Measurements from ENCODE around the gene TFDP3. TPM values are rescaled to one million over a fixed set of nuclear protein-coding genes. Genes with fewer than 3 reads are reported as not detected.

Gene TFDP3
- polyA plus RNA-seq (ENCODE audit: insufficient read depth in 1 of 5, insufficient read length in 5 of 5, low replicate concordance in 1 of 5): not detected
- long read RNA-seq, donor 1: 0 reads
- long read RNA-seq, donor 2: 0 reads
- long read RNA-seq, donor 3: 0 reads
- long read RNA-seq, donor 4: 0 reads
- long read RNA-seq, donor 5: 0 reads
- long read RNA-seq, donor 6: 0 reads
- long read RNA-seq, donor 7: 0 reads
- long read RNA-seq, donor 8: 0 reads

GRCh38 chrX:133218329-133218728, at the start of gene TFDP3:
TFDP3 (minus strand) TSS chrX:133218354; CDS start chrX:133218259, 95 bp downstream.
- DNase-seq: no peak

GRCh38 chrX:133267621-133268020, 49.5 kb upstream of the TFDP3 start:
- DNase-seq: no peak

GRCh38 chrX:133265331-133265730, 47.2 kb upstream of the TFDP3 start:
- DNase-seq: no peak

- no peak for DNase-seq
Measured at GRCh38 chrX:133258481-133258880, 40.3 kb upstream of the TFDP3 start.

GRCh38 chrX:133254666-133255065, 36.5 kb upstream of the TFDP3 start:
- DNase-seq: no peak

- no peak for DNase-seq
Measured at GRCh38 chrX:133251204-133251603, 33.0 kb upstream of the TFDP3 start.

GRCh38 chrX:133250184-133251100, 32.3 kb upstream of the TFDP3 start:
- no peak for DNase-seq

GRCh38 chrX:133249266-133250058, 31.3 kb upstream of the TFDP3 start:
- no peak for DNase-seq

GRCh38 chrX:133248177-133248576, 30.0 kb upstream of the TFDP3 start:
- no peak for DNase-seq

GRCh38 chrX:133246921-133247320, 28.8 kb upstream of the TFDP3 start:
- DNase-seq: no peak

GRCh38 chrX:133235830-133236229, 17.7 kb upstream of the TFDP3 start:
- DNase-seq: no peak

- DNase-seq: no peak
Measured at GRCh38 chrX:133232331-133232730, 14.2 kb upstream of the TFDP3 start.

- DNase-seq: no peak
Measured at GRCh38 chrX:133229361-133229760, 11.2 kb upstream of the TFDP3 start.

GRCh38 chrX:133215747-133216146, 2.4 kb downstream of the TFDP3 start:
- DNase-seq: peak in 1 of 2 donors; percentile 9

- DNase-seq: no peak
Measured at GRCh38 chrX:133215017-133215416, 3.1 kb downstream of the TFDP3 start.

- DNase-seq: no peak
Measured at GRCh38 chrX:133214301-133214700, 3.9 kb downstream of the TFDP3 start.

GRCh38 chrX:133213117-133213516, 5.0 kb downstream of the TFDP3 start:
- DNase-seq: no peak

- peak; percentile 37 for DNase-seq
Measured at GRCh38 chrX:133207751-133208150, 10.4 kb downstream of the TFDP3 start.

GRCh38 chrX:133191739-133192039, 26.5 kb downstream of the TFDP3 start:
- no peak for DNase-seq

- DNase-seq: no peak
Measured at GRCh38 chrX:133190877-133191738, 27.0 kb downstream of the TFDP3 start.

- DNase-seq: no peak
Measured at GRCh38 chrX:133189195-133189594, 29.0 kb downstream of the TFDP3 start.

GRCh38 chrX:133188631-133189030, 29.5 kb downstream of the TFDP3 start:
- DNase-seq: no peak
